ENCODE data around the gene KIF15.

Gene KIF15, protein sequence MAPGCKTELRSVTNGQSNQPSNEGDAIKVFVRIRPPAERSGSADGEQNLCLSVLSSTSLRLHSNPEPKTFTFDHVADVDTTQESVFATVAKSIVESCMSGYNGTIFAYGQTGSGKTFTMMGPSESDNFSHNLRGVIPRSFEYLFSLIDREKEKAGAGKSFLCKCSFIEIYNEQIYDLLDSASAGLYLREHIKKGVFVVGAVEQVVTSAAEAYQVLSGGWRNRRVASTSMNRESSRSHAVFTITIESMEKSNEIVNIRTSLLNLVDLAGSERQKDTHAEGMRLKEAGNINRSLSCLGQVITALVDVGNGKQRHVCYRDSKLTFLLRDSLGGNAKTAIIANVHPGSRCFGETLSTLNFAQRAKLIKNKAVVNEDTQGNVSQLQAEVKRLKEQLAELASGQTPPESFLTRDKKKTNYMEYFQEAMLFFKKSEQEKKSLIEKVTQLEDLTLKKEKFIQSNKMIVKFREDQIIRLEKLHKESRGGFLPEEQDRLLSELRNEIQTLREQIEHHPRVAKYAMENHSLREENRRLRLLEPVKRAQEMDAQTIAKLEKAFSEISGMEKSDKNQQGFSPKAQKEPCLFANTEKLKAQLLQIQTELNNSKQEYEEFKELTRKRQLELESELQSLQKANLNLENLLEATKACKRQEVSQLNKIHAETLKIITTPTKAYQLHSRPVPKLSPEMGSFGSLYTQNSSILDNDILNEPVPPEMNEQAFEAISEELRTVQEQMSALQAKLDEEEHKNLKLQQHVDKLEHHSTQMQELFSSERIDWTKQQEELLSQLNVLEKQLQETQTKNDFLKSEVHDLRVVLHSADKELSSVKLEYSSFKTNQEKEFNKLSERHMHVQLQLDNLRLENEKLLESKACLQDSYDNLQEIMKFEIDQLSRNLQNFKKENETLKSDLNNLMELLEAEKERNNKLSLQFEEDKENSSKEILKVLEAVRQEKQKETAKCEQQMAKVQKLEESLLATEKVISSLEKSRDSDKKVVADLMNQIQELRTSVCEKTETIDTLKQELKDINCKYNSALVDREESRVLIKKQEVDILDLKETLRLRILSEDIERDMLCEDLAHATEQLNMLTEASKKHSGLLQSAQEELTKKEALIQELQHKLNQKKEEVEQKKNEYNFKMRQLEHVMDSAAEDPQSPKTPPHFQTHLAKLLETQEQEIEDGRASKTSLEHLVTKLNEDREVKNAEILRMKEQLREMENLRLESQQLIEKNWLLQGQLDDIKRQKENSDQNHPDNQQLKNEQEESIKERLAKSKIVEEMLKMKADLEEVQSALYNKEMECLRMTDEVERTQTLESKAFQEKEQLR (N-terminal part only)

DNA sequence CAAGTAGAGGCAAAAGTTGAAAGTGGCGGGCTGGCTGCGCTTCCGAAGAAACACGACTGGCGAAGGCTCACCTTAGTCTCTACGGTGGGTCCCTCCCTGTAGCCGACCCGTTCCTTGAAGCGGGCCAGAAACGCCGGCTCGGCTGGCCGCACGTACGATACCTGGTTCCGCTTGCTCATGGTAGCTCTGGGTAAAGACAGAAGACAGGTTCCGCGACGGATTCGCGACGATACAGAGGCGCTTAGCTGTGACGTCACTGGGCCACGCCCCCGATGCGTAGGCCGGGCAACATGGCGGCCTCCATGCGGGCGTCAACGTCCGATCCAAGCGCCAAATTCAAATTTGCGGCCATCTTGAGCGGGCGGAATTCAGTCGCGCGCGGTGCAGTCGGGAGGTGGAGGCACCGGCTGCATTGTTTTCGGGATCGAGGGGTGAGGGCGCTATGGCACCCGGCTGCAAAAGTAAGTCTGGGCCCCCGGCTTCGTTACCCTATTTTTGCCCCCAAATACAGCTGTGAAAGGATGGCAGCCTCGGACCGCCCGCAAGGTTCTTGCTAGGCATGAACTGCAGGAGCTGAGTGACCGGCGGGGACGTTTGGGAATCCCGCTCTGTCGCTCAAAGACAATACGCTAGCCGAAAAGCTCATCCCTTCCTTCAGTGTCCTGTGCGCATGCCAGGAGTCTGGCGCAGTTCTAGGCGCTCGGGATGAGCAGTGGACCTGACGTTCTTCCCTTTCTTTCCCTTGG is at the start of gene KIF15, which contains the start of gene KIAA1143:
KIF15 (plus strand) TSS at position 371 of the 746 bp plus-strand sequence; CDS start at position 443, 72 bp downstream.
KIAA1143 (minus strand) TSS at position 196 of the 746 bp plus-strand sequence; CDS start at position 179, 17 bp downstream.
- peaks cover 17% of the 10 kb centered on the region for H3K4me1 Mint-ChIP-seq (ENCODE audit: low read depth)
- no peaks in the 10 kb centered on the region for H3K27me3 Mint-ChIP-seq (ENCODE audit: low read depth)
- peaks cover 43% of the 10 kb centered on the region for H3K9me3 Mint-ChIP-seq
- H3K27ac Mint-ChIP-seq, result peak within 1 kb of the TSS; percentile 92
- peak within 1 kb of the TSS; percentile 92 for H3K4me3 Mint-ChIP-seq
- DNase-seq (ENCODE audit: low spot score), result peak; percentile 97
- H3K36me3 Mint-ChIP-seq (ENCODE audit: low read depth), result peaks cover 72% of the 10 kb centered on the region

- Mint-ChIP-seq H3K4me3 (peak within 1 kb of the TSS; percentile 79), H3K27me3 (ENCODE audit: low read depth) (no peaks in the 10 kb centered on the region), H3K4me1 (ENCODE audit: low read depth) (no peaks in the 10 kb centered on the region), H3K9me3 (peaks cover 64% of the 10 kb centered on the region), H3K27ac (peak within 1 kb of the TSS; percentile 26), H3K36me3 (ENCODE audit: low read depth) (peaks cover 13% of the 10 kb centered on the region)
- peak; percentile 14 for DNase-seq (ENCODE audit: low spot score)
These were observed 49.0 kb upstream of the KIF15 start, which contains the start of gene ZNF502 for GRCh38 chr3:44712455-44713075. TSS of gene ZNF502 (plus strand) at chr3:44712660. CDS start at chr3:44720262, 7,602 bp downstream.

DNA sequence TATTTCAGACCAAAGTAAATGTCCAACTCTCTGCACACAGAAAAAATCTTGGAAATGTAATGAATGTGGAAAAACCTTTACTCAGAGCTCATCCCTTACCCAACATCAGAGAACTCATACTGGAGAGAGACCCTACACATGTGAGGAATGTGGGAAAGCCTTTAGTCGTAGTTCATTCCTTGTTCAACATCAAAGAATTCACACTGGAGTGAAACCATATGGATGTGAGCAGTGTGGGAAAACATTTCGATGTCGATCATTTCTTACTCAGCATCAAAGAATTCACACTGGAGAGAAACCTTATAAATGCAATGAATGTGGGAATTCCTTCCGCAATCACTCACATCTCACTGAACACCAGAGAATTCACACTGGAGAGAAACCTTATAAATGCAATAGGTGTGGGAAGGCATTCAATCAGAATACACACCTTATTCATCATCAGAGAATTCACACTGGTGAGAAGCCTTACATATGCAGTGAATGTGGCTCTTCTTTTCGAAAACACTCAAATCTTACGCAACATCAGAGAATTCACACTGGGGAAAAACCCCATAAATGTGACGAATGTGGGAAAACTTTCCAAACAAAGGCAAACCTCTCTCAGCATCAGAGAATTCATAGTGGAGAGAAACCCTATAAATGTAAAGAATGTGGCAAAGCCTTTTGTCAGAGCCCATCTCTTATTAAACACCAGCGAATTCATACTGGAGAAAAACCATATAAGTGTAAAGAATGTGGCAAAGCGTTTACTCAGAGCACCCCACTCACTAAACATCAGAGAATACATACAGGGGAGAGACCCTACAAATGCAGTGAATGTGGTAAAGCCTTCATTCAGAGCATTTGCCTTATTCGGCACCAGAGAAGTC is 40.1 kb upstream of the KIF15 start:
- DNase-seq (ENCODE audit: low spot score), result no peak
- no peaks in the 10 kb centered on the region for H3K4me1 Mint-ChIP-seq (ENCODE audit: low read depth)
- H3K9me3 Mint-ChIP-seq, result peaks cover 79% of the 10 kb centered on the region
- no peaks in the 10 kb centered on the region for H3K27me3 Mint-ChIP-seq (ENCODE audit: low read depth)
- H3K4me3 Mint-ChIP-seq, result no peak overlapping the region
- H3K36me3 Mint-ChIP-seq (ENCODE audit: low read depth), result peaks cover 14% of the 10 kb centered on the region
- no peak overlapping the region for H3K27ac Mint-ChIP-seq

- Mint-ChIP-seq H3K4me1 (ENCODE audit: low read depth) (no peaks in the 10 kb centered on the region), H3K36me3 (ENCODE audit: low read depth) (peaks cover 14% of the 10 kb centered on the region), H3K27me3 (ENCODE audit: low read depth) (no peaks in the 10 kb centered on the region), H3K27ac (no peak overlapping the region), H3K4me3 (no peak overlapping the region), H3K9me3 (peaks cover 74% of the 10 kb centered on the region)
- no peak for DNase-seq (ENCODE audit: low spot score)
These were observed 39.5 kb upstream of the KIF15 start for GRCh38 chr3:44722103-44722401.

DNA sequence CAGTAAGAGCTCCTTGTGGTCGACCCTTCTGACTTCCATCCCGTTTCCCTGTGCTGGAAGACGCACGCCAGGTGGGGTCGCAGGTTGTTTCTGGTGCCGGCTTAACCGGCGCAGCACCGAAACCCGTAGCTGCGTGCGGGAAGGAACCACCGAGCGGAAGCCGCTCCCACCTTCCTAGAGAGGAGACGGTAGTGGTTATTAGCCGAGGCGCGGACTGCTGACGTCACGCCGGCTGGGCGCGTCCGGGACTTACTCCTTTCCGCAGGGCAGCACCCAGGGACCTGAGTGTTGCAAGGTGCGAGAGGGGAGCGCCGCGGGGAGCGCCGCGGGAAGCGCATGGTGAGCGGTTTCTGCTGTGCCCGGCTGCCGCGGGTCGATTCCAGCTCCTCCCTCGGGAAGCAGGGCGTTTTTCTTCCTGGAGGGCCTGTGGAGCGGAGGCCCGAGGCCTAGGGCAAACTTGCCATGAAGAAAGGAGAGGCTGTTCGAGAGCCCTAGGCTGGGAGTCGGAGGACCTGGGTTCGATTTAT is 32.1 kb upstream of the KIF15 start, which contains the start of gene ZNF501:
ZNF501 (plus strand) TSS at position 252 of the 527 bp plus-strand sequence. CDS start 4,787 bp downstream, outside the sequence.
- Mint-ChIP-seq H3K4me3 (peak within 1 kb of the TSS; percentile 95), H3K27ac (peak within 1 kb of the TSS; percentile 79), H3K4me1 (ENCODE audit: low read depth) (peaks cover 8% of the 10 kb centered on the region), H3K9me3 (peaks cover 84% of the 10 kb centered on the region), H3K27me3 (ENCODE audit: low read depth) (no peaks in the 10 kb centered on the region), H3K36me3 (ENCODE audit: low read depth) (peaks cover 42% of the 10 kb centered on the region)
- peak; percentile 78 for DNase-seq (ENCODE audit: low spot score)

DNA sequence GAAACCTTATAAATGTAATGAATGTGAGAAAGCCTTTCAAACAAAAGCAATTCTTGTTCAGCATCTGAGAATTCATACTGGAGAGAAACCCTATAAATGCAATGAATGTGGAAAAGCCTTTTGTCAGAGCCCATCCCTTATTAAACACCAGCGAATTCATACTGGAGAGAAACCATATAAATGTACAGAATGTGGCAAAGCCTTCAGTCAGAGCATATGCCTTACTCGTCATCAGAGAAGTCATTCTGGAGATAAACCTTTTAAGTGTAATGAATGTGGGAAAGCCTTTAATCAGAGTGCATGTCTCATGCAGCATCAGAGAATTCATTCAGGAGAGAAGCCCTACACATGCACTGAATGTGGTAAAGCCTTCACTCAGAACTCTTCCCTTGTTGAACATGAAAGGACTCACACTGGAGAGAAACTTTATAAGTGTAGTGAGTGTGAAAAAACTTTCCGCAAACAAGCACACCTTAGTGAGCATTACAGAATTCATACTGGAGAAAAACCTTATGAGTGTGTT is 26.9 kb upstream of the KIF15 start:
- H3K9me3 Mint-ChIP-seq, result peaks cover 81% of the 10 kb centered on the region
- peaks cover 4% of the 10 kb centered on the region for H3K4me1 Mint-ChIP-seq (ENCODE audit: low read depth)
- DNase-seq (ENCODE audit: low spot score), result no peak
- H3K36me3 Mint-ChIP-seq (ENCODE audit: low read depth), result peaks cover 31% of the 10 kb centered on the region
- H3K27me3 Mint-ChIP-seq (ENCODE audit: low read depth), result no peaks in the 10 kb centered on the region
- no peak overlapping the region for H3K27ac Mint-ChIP-seq
- H3K4me3 Mint-ChIP-seq, result no peak overlapping the region

- Mint-ChIP-seq H3K36me3 (ENCODE audit: low read depth) (peaks cover 72% of the 10 kb centered on the region), H3K4me3 (peak overlapping the region; percentile 92), H3K9me3 (peaks cover 43% of the 10 kb centered on the region), H3K4me1 (ENCODE audit: low read depth) (peaks cover 17% of the 10 kb centered on the region), H3K27ac (peak overlapping the region; percentile 92), H3K27me3 (ENCODE audit: low read depth) (no peaks in the 10 kb centered on the region)
- DNase-seq (ENCODE audit: low spot score), result no peak
These were observed 532 bp upstream of the KIF15 start for GRCh38 chr3:44761101-44761423.

GRCh38 chr3:44762170-44762677 is 630 bp downstream of the KIF15 start:
- peaks cover 17% of the 10 kb centered on the region for H3K4me1 Mint-ChIP-seq (ENCODE audit: low read depth)
- no peaks in the 10 kb centered on the region for H3K27me3 Mint-ChIP-seq (ENCODE audit: low read depth)
- no peak for DNase-seq (ENCODE audit: low spot score)
- H3K36me3 Mint-ChIP-seq (ENCODE audit: low read depth), result peaks cover 72% of the 10 kb centered on the region
- peak overlapping the region; percentile 92 for H3K27ac Mint-ChIP-seq
- H3K9me3 Mint-ChIP-seq, result peaks cover 42% of the 10 kb centered on the region
- H3K4me3 Mint-ChIP-seq, result peak overlapping the region; percentile 92

- peaks cover 70% of the 10 kb centered on the region for H3K36me3 Mint-ChIP-seq (ENCODE audit: low read depth)
- H3K9me3 Mint-ChIP-seq, result peaks cover 40% of the 10 kb centered on the region
- H3K27me3 Mint-ChIP-seq (ENCODE audit: low read depth), result no peaks in the 10 kb centered on the region
- H3K27ac Mint-ChIP-seq, result peak overlapping the region; percentile 92
- no peak for DNase-seq (ENCODE audit: low spot score)
- H3K4me1 Mint-ChIP-seq (ENCODE audit: low read depth), result peaks cover 17% of the 10 kb centered on the region
- peak overlapping the region; percentile 92 for H3K4me3 Mint-ChIP-seq
These were observed 1.1 kb downstream of the KIF15 start for GRCh38 chr3:44762690-44763089.

GRCh38 chr3:44764248-44764647 is 2.7 kb downstream of the KIF15 start:
- H3K27me3 Mint-ChIP-seq (ENCODE audit: low read depth), result no peaks in the 10 kb centered on the region
- peaks cover 34% of the 10 kb centered on the region for H3K9me3 Mint-ChIP-seq
- no peak for DNase-seq (ENCODE audit: low spot score)
- peaks cover 17% of the 10 kb centered on the region for H3K4me1 Mint-ChIP-seq (ENCODE audit: low read depth)
- no peak overlapping the region for H3K27ac Mint-ChIP-seq
- H3K4me3 Mint-ChIP-seq, result no peak overlapping the region
- peaks cover 71% of the 10 kb centered on the region for H3K36me3 Mint-ChIP-seq (ENCODE audit: low read depth)

DNA sequence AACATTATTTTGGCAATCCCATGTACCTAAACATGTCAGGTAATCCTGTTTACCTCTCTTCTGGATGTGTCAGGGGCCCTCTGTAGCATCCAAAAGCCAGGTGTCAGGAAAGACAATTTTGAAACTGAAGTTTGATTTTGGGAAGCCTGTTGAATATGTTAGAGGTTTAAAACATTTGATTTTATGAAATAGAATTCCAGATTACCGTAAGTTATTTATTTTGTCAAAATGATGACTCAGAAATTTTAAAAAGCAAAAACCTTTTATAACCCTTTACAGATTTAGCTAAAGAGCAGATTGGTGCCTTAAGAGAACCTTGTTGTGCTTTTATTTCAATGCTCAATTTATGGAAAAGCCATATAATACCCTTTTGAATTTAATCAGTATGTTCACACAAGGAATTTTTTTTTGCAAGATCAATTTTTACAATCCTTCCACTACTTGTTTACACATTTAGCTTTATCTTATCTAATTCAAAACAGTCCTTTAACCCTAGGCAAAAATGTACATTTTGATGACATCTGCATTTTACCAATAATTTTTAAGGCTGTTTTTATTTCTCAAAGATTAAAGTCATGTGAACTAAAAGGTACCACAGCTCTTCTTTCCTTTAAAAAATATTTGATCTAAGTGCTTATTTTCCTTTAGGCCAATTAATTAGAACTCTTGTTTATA is 10.0 kb downstream of the KIF15 start:
- Mint-ChIP-seq H3K9me3 (peaks cover 51% of the 10 kb centered on the region), H3K27ac (no peak overlapping the region), H3K4me1 (ENCODE audit: low read depth) (no peaks in the 10 kb centered on the region), H3K36me3 (ENCODE audit: low read depth) (peaks cover 83% of the 10 kb centered on the region), H3K27me3 (ENCODE audit: low read depth) (no peaks in the 10 kb centered on the region), H3K4me3 (no peak overlapping the region)
- DNase-seq (ENCODE audit: low spot score), result no peak

Measured in T-helper 2 cell treated with Interferon-gamma antibody and Interleukin-4, amounts not matched to agents 5 μg/mL and 100 μg/mL, for 36 hours (primary cell).